Gastrocnemius medialis (tissue), 4 donors: ENCODE measurements around the gene TRAPPC5. TPM values are rescaled to one million over a fixed set of nuclear protein-coding genes. Genes with fewer than 3 reads are reported as not detected.

ENCODE experiments used
- ATAC-seq, 2 donors: fragments of 150-250 bp; one replicate each; pipeline ENCODE4 v1.9.1; 2016
- DNase-seq, 2 donors: peaks; one replicate each; pipeline ENCODE4 v3.0.0-alpha.2; 2019
- H3K27ac ChIP-seq, 4 donors: fragments of 200-600 bp; sonication (generic); 1 replicate in 1 of 4; 2 replicates in 3 of 4; pipeline ENCODE4 v1.5.1; 2016 to 2018; ENCODE audit warnings: mild to moderate bottlenecking in 2 of 4, moderate library complexity in 1 of 4
- H3K27me3 ChIP-seq, 3 donors: fragments of 200-600 bp; sonication (generic) in 2 of 3; 1 replicate in 1 of 3; 2 replicates in 2 of 3; pipeline versions ENCODE4 v1.5.1 to v1.6.0; 2016 to 2019; ENCODE audit warnings: mild to moderate bottlenecking in 1 of 3, moderate library complexity in 1 of 3
- H3K36me3 ChIP-seq, 2 donors: fragments of 200-600 bp; sonication (generic) in 1 of 2; one replicate each; pipeline ENCODE4 v1.5.1; 2017 to 2018
- H3K4me1 ChIP-seq, 2 donors: fragments of 200-600 bp; sonication (generic) in 1 of 2; one replicate each; pipeline ENCODE4 v1.5.1; 2016 to 2017; ENCODE audit warnings: mild to moderate bottlenecking in 2 of 2
- H3K4me3 ChIP-seq, 4 donors: fragments of 200-600 bp; sonication (generic) in 3 of 4; 1 replicate in 1 of 4; 2 replicates in 3 of 4; pipeline ENCODE4 v1.5.1; 2016 to 2019; ENCODE audit warnings: mild to moderate bottlenecking in 2 of 4
- H3K9me3 ChIP-seq, 3 donors: fragments of 200-600 bp; sonication (generic) in 2 of 3; 1 replicate in 1 of 3; 2 replicates in 2 of 3; pipeline ENCODE4 v1.5.1; 2016 to 2019
- CTCF ChIP-seq, 5 experiments: fragments of 450-650 bp in 3 of 5; fragments of 200-600 bp in 2 of 5; sonication (generic) in 2 of 5; IDR thresholded peaks in 4 of 5; conservative IDR thresholded peaks in 1 of 5; 1 replicate in 4 of 5; 2 replicates in 1 of 5; pipeline ENCODE4 v1.5.1; 2016 to 2019; ENCODE audit warnings: antibody characterized with exemption in 5 of 5, mild to moderate bottlenecking in 3 of 5, moderate library complexity in 3 of 5
- POLR2A ChIP-seq, 2 donors: fragments of 450-650 bp; IDR thresholded peaks; one replicate each; pipeline ENCODE4 v1.6.1; 2017; ENCODE audit warnings: antibody characterized with exemption in 2 of 2, mild to moderate bottlenecking in 2 of 2, moderate library complexity in 2 of 2
- in situ Hi-C, 4 donors: fragments of 200-750 bp; cut with MboI; loops; one replicate each; pipeline versions ENCODE4 v1.15.0 to v1.8.0; 2017; ENCODE audit warnings: low sequenced_read_pairs in 4 of 4
- intact Hi-C: fragments of 100-400 bp; cut with DNase I; formaldehyde crosslinking; loops from one replicate; pipeline ENCODE4 v1.15.1; 2023; ENCODE audit warnings: low total_unique reads
- total RNA-seq, 4 donors: library from RNA; depleted of rRNA; stranded (reverse); fragments of >200 nt; gene quantifications; one replicate each; pipeline versions ENCODE4 v1.1.0 to v1.2.3, GENCODE V29; 2016

The TRAPPC5 gene
- total RNA-seq, 4 donors from 2014 or later, result 109 to 146 (median 126) TPM

- no peak for ATAC-seq
- intact Hi-C loops, result no loop called here
- H3K36me3 ChIP-seq, result no peaks in the 10 kb centered on the region
- no peak for DNase-seq
- peaks cover 0 to 4% of the 10 kb centered on the region in 2 donors for H3K4me1 ChIP-seq
- H3K4me3 ChIP-seq, result no peak overlapping the region
- H3K27me3 ChIP-seq, result peaks cover 0 to 1% (median 0%) of the 10 kb centered on the region in 3 donors
- TF ChIP-seq POLR2A (IDR thresholded peaks at IDR 0.05) (no peak), CTCF (IDR thresholded peaks at IDR 0.05 in 4 of 5, conservative IDR thresholded peaks at IDR 0.05 in 1 of 5) (no peak)
- no peak overlapping the region for H3K27ac ChIP-seq
- no peaks in the 10 kb centered on the region for H3K9me3 ChIP-seq
- in situ Hi-C loops, result loop anchor here in 1 of 4 donors (10.0 kb wide), 1 partner anchor 155 kb away; no protein-coding TSS in a partner anchor
Observed at GRCh38 chr19:7650148-7650547, 30.5 kb upstream of the TRAPPC5 start.

- Histone ChIP-seq H3K27me3 (no peaks in the 10 kb centered on the region), H3K9me3 (no peaks in the 10 kb centered on the region), H3K36me3 (no peaks in the 10 kb centered on the region), H3K4me3 (peak overlapping the region in 2 of 4 donors; percentile 15 to 34), H3K27ac (peak overlapping the region; percentile 50 to 84 (median 70)), H3K4me1 (peaks cover 0 to 4% of the 10 kb centered on the region in 2 donors)
- ATAC-seq (peak; percentile 100), DNase-seq (peak; percentile 74 to 88)
- in situ Hi-C loops, result loop anchor here in 1 of 4 donors (10.0 kb wide), 1 partner anchor 153 kb away; no protein-coding TSS in a partner anchor
- intact Hi-C loops, result loop anchor here (1.0 kb wide), 2 partner anchors 23 to 28 kb away; partner anchors contain the start of genes PET100, TRAPPC5 and XAB2
- TF ChIP-seq CTCF (IDR thresholded peaks at IDR 0.05 in 4 of 5, conservative IDR thresholded peaks at IDR 0.05 in 1 of 5) (peak; percentile 93 to 99 (median 98)), POLR2A (IDR thresholded peaks at IDR 0.05) (no peak)
Observed at GRCh38 chr19:7652061-7652641, 28.5 kb upstream of the TRAPPC5 start.

GRCh38 chr19:7654401-7654800, 26.2 kb upstream of the TRAPPC5 start:
- Histone ChIP-seq H3K9me3 (no peaks in the 10 kb centered on the region), H3K27ac (no peak overlapping the region), H3K27me3 (no peaks in the 10 kb centered on the region), H3K4me3 (no peak overlapping the region), H3K4me1 (peaks cover 0 to 4% of the 10 kb centered on the region in 2 donors), H3K36me3 (no peaks in the 10 kb centered on the region)
- no peak for DNase-seq
- ATAC-seq, result no peak
- TF ChIP-seq POLR2A (IDR thresholded peaks at IDR 0.05) (no peak), CTCF (IDR thresholded peaks at IDR 0.05 in 4 of 5, conservative IDR thresholded peaks at IDR 0.05 in 1 of 5) (no peak)
- in situ Hi-C loops, result loop anchor here in 1 of 4 donors (10.0 kb wide), 1 partner anchor 150 kb away; no protein-coding TSS in a partner anchor
- intact Hi-C loops, result no loop called here

- Histone ChIP-seq H3K4me1 (peaks cover 0 to 4% of the 10 kb centered on the region in 2 donors), H3K27me3 (no peaks in the 10 kb centered on the region), H3K36me3 (no peaks in the 10 kb centered on the region), H3K4me3 (no peak overlapping the region), H3K27ac (no peak overlapping the region), H3K9me3 (no peaks in the 10 kb centered on the region)
- intact Hi-C loops, result no loop called here
- ATAC-seq (no peak), DNase-seq (no peak)
- in situ Hi-C loops, result loop anchor here in 1 of 4 donors (10.0 kb wide), 1 partner anchor 149 kb away; no protein-coding TSS in a partner anchor
- TF ChIP-seq POLR2A (IDR thresholded peaks at IDR 0.05) (no peak), CTCF (IDR thresholded peaks at IDR 0.05 in 4 of 5, conservative IDR thresholded peaks at IDR 0.05 in 1 of 5) (no peak)
Observed at GRCh38 chr19:7655581-7655980, 25.1 kb upstream of the TRAPPC5 start.
